Right atrium auricular region (tissue), 2 donors: ENCODE results near the gene SMPDL3B. TPM values are rescaled to one million over a fixed set of nuclear protein-coding genes. Genes with fewer than 3 reads are reported as not detected.
A peak's percentile ranks its signal among the peaks of the same experiment; 100 is the strongest.

Source experiments
- DNase-seq: peaks from one replicate; pipeline ENCODE4 v3.0.0-alpha.2; 2019; ENCODE audit warnings: low spot score
- H3K27ac ChIP-seq, 2 donors: fragments of 200-600 bp; sonication (generic); 1 replicate in 1 of 2; 2 replicates in 1 of 2; pipeline ENCODE4 v1.5.1; 2016 to 2019
- H3K27me3 ChIP-seq, 2 donors: fragments of 200-600 bp; sonication (generic); one replicate each; pipeline versions ENCODE4 v1.5.1 to v1.6.0; 2017 to 2019
- H3K36me3 ChIP-seq: fragments of 200-600 bp; sonication (generic); one replicate; pipeline ENCODE4 v1.5.1; 2016
- H3K4me1 ChIP-seq, 2 donors: fragments of 200-600 bp; sonication (generic); one replicate each; pipeline versions ENCODE4 v1.5.1 to v1.6.0; 2017 to 2019
- H3K4me3 ChIP-seq, 2 donors: fragments of 200-600 bp; sonication (generic); 1 replicate in 1 of 2; 2 replicates in 1 of 2; pipeline ENCODE4 v1.5.1; 2017 to 2019; ENCODE audit warnings: mild to moderate bottlenecking in 1 of 2, moderate library complexity in 1 of 2
- H3K9me3 ChIP-seq, 2 donors: fragments of 200-600 bp; sonication (generic); one replicate each; pipeline ENCODE4 v1.5.1; 2019
- total RNA-seq, 2 donors: library from RNA; depleted of rRNA; stranded (reverse); fragments of >200 nt; gene quantifications; one replicate each; pipeline ENCODE4 v1.1.0, GENCODE V29; 2016
- TF ChIP-seq, protein P1 (sequence below), 2 donors: fragments of 200-600 bp; sonication (generic); IDR thresholded peaks; one replicate each; pipeline ENCODE4 v1.5.1; 2019; ENCODE audit warnings: antibody characterized with exemption in 2 of 2

SMPDL3B gene
- total RNA-seq, 2 donors from 2014 or later = 0.78 to 6.7 TPM

DNA sequence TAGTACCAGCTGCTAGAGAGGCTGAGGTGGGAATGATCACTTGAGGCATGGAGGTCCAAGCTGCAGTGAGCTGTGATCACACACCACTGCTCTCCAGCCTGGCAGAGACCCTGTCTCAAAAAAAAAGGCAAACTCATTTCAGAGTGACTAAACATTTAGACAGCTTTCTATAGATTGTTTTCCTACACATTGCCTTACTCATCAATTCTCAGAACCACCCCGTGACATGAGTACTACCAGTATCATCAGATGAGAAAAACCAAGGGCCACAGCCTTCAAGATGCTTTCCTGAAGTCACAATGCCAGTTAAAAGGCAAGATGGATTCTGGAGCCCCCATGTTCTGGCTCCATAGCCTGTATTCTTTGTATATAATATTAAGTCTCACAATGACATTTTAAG is 22.4 kb upstream of the SMPDL3B start:
- Histone ChIP-seq H3K36me3 (peaks cover 17% of the 10 kb centered on the region), H3K27me3 (no peaks in the 10 kb centered on the region), H3K4me1 (peaks cover 0 to 11% of the 10 kb centered on the region in 2 donors), H3K4me3 (no peak overlapping the region), H3K9me3 (peaks cover 2 to 5% of the 10 kb centered on the region in 2 donors), H3K27ac (no peak overlapping the region)
- TF ChIP-seq, protein P1, sequence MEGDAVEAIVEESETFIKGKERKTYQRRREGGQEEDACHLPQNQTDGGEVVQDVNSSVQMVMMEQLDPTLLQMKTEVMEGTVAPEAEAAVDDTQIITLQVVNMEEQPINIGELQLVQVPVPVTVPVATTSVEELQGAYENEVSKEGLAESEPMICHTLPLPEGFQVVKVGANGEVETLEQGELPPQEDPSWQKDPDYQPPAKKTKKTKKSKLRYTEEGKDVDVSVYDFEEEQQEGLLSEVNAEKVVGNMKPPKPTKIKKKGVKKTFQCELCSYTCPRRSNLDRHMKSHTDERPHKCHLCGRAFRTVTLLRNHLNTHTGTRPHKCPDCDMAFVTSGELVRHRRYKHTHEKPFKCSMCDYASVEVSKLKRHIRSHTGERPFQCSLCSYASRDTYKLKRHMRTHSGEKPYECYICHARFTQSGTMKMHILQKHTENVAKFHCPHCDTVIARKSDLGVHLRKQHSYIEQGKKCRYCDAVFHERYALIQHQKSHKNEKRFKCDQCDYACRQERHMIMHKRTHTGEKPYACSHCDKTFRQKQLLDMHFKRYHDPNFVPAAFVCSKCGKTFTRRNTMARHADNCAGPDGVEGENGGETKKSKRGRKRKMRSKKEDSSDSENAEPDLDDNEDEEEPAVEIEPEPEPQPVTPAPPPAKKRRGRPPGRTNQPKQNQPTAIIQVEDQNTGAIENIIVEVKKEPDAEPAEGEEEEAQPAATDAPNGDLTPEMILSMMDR (IDR thresholded peaks at IDR 0.05) = no peak
- no peak for DNase-seq

DNA sequence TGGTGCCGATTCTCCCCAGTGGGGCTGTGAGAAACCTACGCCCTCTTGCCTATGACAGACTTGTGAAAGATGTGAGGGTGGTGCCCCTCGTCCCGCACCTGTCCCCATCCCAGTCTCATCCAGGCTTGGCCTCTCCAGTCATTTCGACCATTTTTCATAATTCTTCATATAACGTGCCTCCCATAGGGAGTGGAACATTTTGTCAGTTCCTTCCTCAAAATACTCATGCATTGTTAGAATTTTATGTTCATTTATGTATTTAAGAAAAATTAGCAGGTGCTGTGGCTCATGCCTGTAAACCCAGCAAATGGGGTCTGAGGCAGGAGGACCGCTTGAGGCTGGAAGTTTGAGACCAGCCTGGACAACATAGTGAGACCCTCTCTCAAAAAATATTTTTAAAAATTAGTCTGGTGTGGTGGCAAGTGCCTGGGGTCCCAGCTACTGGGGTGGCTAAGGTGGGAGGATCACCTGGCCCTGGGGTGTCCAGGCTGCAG is 19.7 kb upstream of the SMPDL3B start:
- peaks cover 5% of the 10 kb centered on the region for H3K36me3 ChIP-seq
- TF ChIP-seq, protein P1 (IDR thresholded peaks at IDR 0.05) = no peak
- H3K4me1 ChIP-seq = peaks cover 0 to 11% of the 10 kb centered on the region in 2 donors
- H3K27ac ChIP-seq = peak overlapping the region; percentile 68 to 75
- H3K27me3 ChIP-seq = no peaks in the 10 kb centered on the region
- H3K4me3 ChIP-seq = peak overlapping the region; percentile 58 to 77
- H3K9me3 ChIP-seq = peaks cover 2 to 5% of the 10 kb centered on the region in 2 donors
- no peak for DNase-seq

DNA sequence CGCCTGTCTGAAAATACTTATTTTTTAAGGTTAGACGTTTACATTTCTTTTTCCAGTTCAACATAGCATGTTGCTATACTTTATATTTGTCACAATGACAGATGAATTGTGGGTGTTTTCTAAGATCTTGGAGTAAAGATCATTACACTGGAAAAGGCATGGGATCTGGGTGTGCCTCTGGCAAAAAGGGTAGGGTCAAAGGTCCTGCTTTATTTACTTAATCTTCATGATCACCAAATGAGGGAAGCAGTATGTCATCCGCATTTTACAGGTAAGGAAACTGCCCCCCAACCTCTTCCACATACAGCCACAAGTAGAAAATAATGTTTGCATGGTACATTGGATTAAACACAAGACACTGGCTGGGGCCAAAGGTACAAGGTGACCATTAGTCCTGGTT is 12.5 kb upstream of the SMPDL3B start:
- TF ChIP-seq, protein P1 (IDR thresholded peaks at IDR 0.05) = no peak
- Histone ChIP-seq H3K27me3 (no peaks in the 10 kb centered on the region), H3K36me3 (no peaks in the 10 kb centered on the region), H3K27ac (no peak overlapping the region), H3K9me3 (no peaks in the 10 kb centered on the region), H3K4me1 (no peaks in the 10 kb centered on the region), H3K4me3 (no peak overlapping the region)
- no peak for DNase-seq

DNA sequence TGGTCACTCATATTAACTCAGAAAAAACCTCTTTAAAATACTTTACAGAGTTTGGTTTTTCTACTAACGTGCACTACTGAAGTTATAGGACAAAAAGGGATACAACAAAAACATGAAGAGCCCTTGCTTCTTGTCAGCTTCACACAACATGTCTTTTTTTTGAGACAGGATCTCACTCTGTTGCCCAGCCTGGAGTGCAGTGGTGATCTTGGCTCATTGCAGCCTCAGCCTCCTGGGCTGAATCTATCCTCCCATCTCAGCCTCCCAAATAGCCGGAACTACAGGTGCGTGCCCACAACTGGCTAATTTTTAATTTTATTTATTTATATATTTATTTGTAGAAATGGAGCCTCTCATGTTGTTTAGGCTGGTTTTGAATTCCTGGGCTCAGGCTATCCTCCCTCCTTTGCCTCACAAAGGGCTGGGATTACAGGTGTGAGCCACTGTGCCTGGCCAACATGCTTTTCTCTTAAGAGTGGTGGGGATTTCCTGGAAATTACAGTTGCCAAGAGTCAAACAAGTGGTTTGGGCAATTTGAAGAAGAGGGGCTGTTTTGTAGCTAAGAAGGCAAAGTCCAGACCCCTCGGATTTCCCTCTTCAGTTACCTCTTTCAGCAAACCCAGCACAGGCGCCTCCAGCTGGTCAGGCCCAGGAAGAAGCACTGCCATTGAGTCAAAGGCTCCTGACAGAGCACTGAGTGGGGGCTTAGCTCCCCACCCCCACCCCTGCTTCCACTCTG is 6.4 kb upstream of the SMPDL3B start:
- Histone ChIP-seq H3K4me1 (no peaks in the 10 kb centered on the region), H3K4me3 (no peak overlapping the region), H3K27me3 (no peaks in the 10 kb centered on the region), H3K36me3 (no peaks in the 10 kb centered on the region), H3K27ac (no peak overlapping the region), H3K9me3 (no peaks in the 10 kb centered on the region)
- DNase-seq = no peak
- TF ChIP-seq, protein P1 (IDR thresholded peaks at IDR 0.05) = no peak

DNA sequence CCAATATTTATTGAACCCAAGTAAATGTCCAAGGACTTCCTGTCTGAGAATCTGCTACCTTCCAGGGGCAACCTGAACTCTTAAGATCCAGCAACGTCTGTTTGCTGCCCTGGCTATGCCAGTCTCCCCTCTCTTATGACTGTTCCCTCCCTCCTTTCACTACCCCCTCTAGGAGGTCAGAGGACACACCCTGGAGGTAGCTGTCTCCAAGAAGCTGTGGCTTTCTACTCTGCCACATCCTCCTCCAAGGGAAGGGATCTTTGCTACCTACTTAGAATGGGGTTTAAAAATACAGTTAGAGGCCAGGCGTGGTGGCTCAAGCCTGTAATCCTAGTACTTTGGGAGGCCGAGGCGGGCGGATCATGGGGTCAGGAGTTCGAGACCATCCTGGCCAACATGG is 3.6 kb upstream of the SMPDL3B start:
- H3K4me1 ChIP-seq = peaks cover 0 to 6% of the 10 kb centered on the region in 2 donors
- no peaks in the 10 kb centered on the region for H3K9me3 ChIP-seq
- H3K27me3 ChIP-seq = no peaks in the 10 kb centered on the region
- H3K4me3 ChIP-seq = no peak overlapping the region
- H3K27ac ChIP-seq = no peak overlapping the region
- no peak for DNase-seq
- no peaks in the 10 kb centered on the region for H3K36me3 ChIP-seq
- TF ChIP-seq, protein P1 (IDR thresholded peaks at IDR 0.05) = no peak
